K562 (cell line): Measurements from ENCODE around the gene ENOX2. TPM values are rescaled to one million over a fixed set of nuclear protein-coding genes. Genes with fewer than 3 reads are reported as not detected.

Source experiments
- ATAC-seq: fragments of 200-7000 bp; cut with Tn5 transposase; 3 replicates; pipeline ENCODE4 v1.9.1; 2020; ENCODE audit warnings: moderate library complexity
- BruUV-seq: library from RNA; stranded (reverse); fragments of 400-500 nt; replicated peaks from 2 replicates; lab custom pipeline; 2021; lab: Mats Ljungman, UMichigan
- CTCF ChIA-PET: fragments of 300-600 bp; formaldehyde crosslinking; extraction: SDS; loops from one replicate; lab custom pipeline; 2021; ENCODE audit warnings: low intra/inter-chr PET ratio; lab: Yijun Ruan, JAX
- POLR2A ChIA-PET: fragments of 300-600, 350-650 bp; sonication (Branson Sonifier 250); formaldehyde crosslinking; extraction: SDS; loops from one replicate; lab custom pipeline; 2021; ENCODE audit warnings: antibody characterized with exemption, inconsistent platforms; lab: Yijun Ruan, JAX
- DNase-seq, 4 experiments: peaks; one replicate each; pipeline versions ENCODE4 v3.0.0 to v3.0.0-alpha.2; 2011 to 2018; ENCODE audit warnings: low spot score in 3 of 4, mixed read lengths in 3 of 4; ENCODE audit errors: extremely low read depth in 1 of 4
- FAIRE-seq: peaks from 2 replicates; lab custom pipeline; 2011; peaks lifted over from hg19 to GRCh38; lab: Jason Lieb, UNC
- H2AFZ ChIP-seq: 2 replicates; pipeline ENCODE4 v1.6.0; 2011; ENCODE audit warnings: low read depth, low read length, control low read depth, inconsistent platforms
- H3K27ac ChIP-seq: fragments of 200-600 bp; 3 replicates; pipeline ENCODE4 v1.8.0; 2011; ENCODE audit warnings: low read depth, mild to moderate bottlenecking, control low read depth, inconsistent platforms, low read length, moderate library complexity, mixed read lengths; ENCODE audit errors: extremely low read depth
- H3K27me3 ChIP-seq, 2 experiments: fragments of 300-600 bp in 1 of 2; 2 replicates in 1 of 2; 3 replicates in 1 of 2; pipeline versions ENCODE4 v1.6.0 to v1.8.0; 2011; ENCODE audit warnings: inconsistent platforms in 2 of 2, low read length in 2 of 2, mild to moderate bottlenecking in 1 of 2, mixed read lengths in 1 of 2, moderate library complexity in 1 of 2; ENCODE audit not compliant: control insufficient read depth in 2 of 2, insufficient read depth in 2 of 2
- H3K36me3 ChIP-seq: fragments of 300-600 bp; 3 replicates; pipeline ENCODE4 v1.8.0; 2011; ENCODE audit warnings: mild to moderate bottlenecking, low read length, inconsistent platforms; ENCODE audit not compliant: control insufficient read depth, insufficient read depth
- H3K4me1 ChIP-seq, 2 experiments: fragments of 200-600 bp in 1 of 2; replicated peaks in 1 of 2; 2 replicates in 1 of 2; 3 replicates in 1 of 2; pipeline versions ENCODE4 v1.5.1 to v1.8.0; 2011; ENCODE audit warnings: inconsistent platforms in 2 of 2, low read length in 2 of 2, mild to moderate bottlenecking in 1 of 2, mixed read lengths in 1 of 2, moderate library complexity in 1 of 2; ENCODE audit not compliant: control insufficient read depth in 2 of 2, insufficient read depth in 2 of 2
- H3K4me2 ChIP-seq: 2 replicates; pipeline ENCODE4 v1.6.1; 2011; ENCODE audit warnings: low read length, control low read depth, inconsistent platforms, mixed read lengths; ENCODE audit not compliant: insufficient read depth
- H3K4me3 ChIP-seq: fragments of 200-600 bp; sonication (generic), shearing (Covaris generic); 2 replicates; pipeline ENCODE4 v1.5.1; 2016; ENCODE audit warnings: control low read depth, inconsistent platforms
- H3K79me2 ChIP-seq: fragments of 200-600 bp; 3 replicates; pipeline ENCODE4 v1.8.0; 2011; ENCODE audit warnings: low read length, inconsistent platforms; ENCODE audit not compliant: control insufficient read depth, insufficient read depth
- H3K9ac ChIP-seq, 2 experiments: 2 replicates each; pipeline versions ENCODE4 v1.6.0 to v1.6.1; 2011; ENCODE audit warnings: low read depth in 2 of 2, low read length in 2 of 2, control low read depth in 1 of 2, inconsistent platforms in 1 of 2, mild to moderate bottlenecking in 1 of 2, mixed read lengths in 1 of 2; ENCODE audit not compliant: insufficient read depth in 1 of 2
- H3K9me1 ChIP-seq: one replicate; pipeline ENCODE4 v1.6.0; 2011; ENCODE audit warnings: inconsistent platforms, mild to moderate bottlenecking, low read length, moderate library complexity; ENCODE audit not compliant: control insufficient read depth, insufficient read depth
- H3K9me3 ChIP-seq: replicated peaks from 2 replicates; pipeline ENCODE4 v1.5.1; 2011; ENCODE audit warnings: low read depth, low read length, inconsistent platforms; ENCODE audit not compliant: control insufficient read depth, insufficient read depth
- H4K20me1 ChIP-seq: replicated peaks from 2 replicates; pipeline ENCODE4 v1.6.1; 2011; ENCODE audit warnings: low read length, inconsistent platforms, mixed read lengths; ENCODE audit not compliant: control insufficient read depth, insufficient read depth
- HIVEP1 ChIP-seq: fragments of 250-450 bp; sonication (Bioruptor Pico); IDR thresholded peaks from 2 replicates; pipeline ENCODE4 v1.4.0; 2020; ENCODE audit warnings: mild to moderate bottlenecking
- POU5F1 ChIP-seq: fragments of 150-350 bp; IDR thresholded peaks from 2 replicates; pipeline ENCODE4 v1.6.1; 2014; ENCODE audit warnings: borderline replicate concordance, low read length, low read depth, mild to moderate bottlenecking; ENCODE audit not compliant: partially characterized antibody
- SIN3B ChIP-seq: fragments of 450-650 bp; IDR thresholded peaks from 2 replicates; pipeline ENCODE4 v1.6.1; 2017; ENCODE audit warnings: low read depth, mild to moderate bottlenecking, moderate library complexity
- TEAD2 ChIP-seq: fragments of 450-650 bp; IDR thresholded peaks from 2 replicates; pipeline ENCODE4 v1.6.1; 2016; ENCODE audit warnings: missing genetic modification characterization, control low read depth, missing compliant biosample characterization
- ZBTB7A ChIP-seq: IDR thresholded peaks from 2 replicates; pipeline ENCODE4 v1.6.1; 2011; ENCODE audit warnings: low read depth, mild to moderate bottlenecking, low read length, moderate library complexity, borderline replicate concordance; ENCODE audit not compliant: control insufficient read depth
- WGBS: fragments of 100-300 bp; shearing (Covaris generic); methylation state at CpG from one replicate; pipeline ENCODE4 v1.1.6; 2016; ENCODE audit warnings: low coverage, mixed read lengths; ENCODE audit not compliant: insufficient coverage; ENCODE audit errors: missing lambda C conversion rate; 5-methylcytosine and 5-hydroxymethylcytosine counted together
- in situ Hi-C: fragments of 300-500 bp; cut with MboI; formaldehyde crosslinking; loops from 4 replicates; pipeline ENCODE4 v1.15.0; 2018; ENCODE audit warnings: inconsistent platforms, mixed read lengths
- intact Hi-C: fragments of 100-400 bp; cut with micrococcal nuclease; formaldehyde crosslinking; loops from 2 replicates; pipeline ENCODE4 v1.14.2; 2022
- polyA plus RNA-seq, 8 experiments: library from polyadenylated mRNA; depleted of rRNA in 4 of 8; stranded (reverse) in 5 of 8; unstranded in 3 of 8; fragments of >200 nt; fragmentation: Nextera tagmentation in 2 of 8; fragmentation: Illumina TruSeq in 1 of 8; extraction: Ambion mirVana in 2 of 8; extraction: Trizol in 1 of 8; gene quantifications; 2 replicates each; pipeline versions ENCODE4 v1.2.1 to v1.2.3, GENCODE V29; 2011 to 2014; ENCODE audit warnings: inconsistent platforms in 1 of 8, missing spikeins in 1 of 8
- total RNA-seq, 7 experiments: library from RNA; depleted of rRNA in 6 of 7; stranded (reverse); fragments of >200 nt in 6 of 7; fragmentation: Illumina TruSeq in 2 of 7; extraction: Trizol in 2 of 7; gene quantifications; 2 replicates each; pipeline versions ENCODE4 v1.2.1 to v1.2.3, GENCODE V29; 2011 to 2021; ENCODE audit warnings: low replicate concordance in 1 of 7

The ENOX2 gene
- total and polyA plus RNA-seq, 9 of the 15 experiments (the other 6 are each of a cell fraction or from before 2014, with no cell fraction given): 6.1 to 24.0 (median 13.8) TPM

- Histone ChIP-seq H2AFZ (no peak overlapping the region), H3K9ac (no peak overlapping the region), H3K79me2 (no peaks in the 10 kb centered on the region), H3K36me3 (no peaks in the 10 kb centered on the region), H3K27me3 (no peaks in the 10 kb centered on the region), H3K4me1 (no peaks in the 10 kb centered on the region; a peak in 1 of 5 replicates), H3K27ac (no peak overlapping the region), H3K4me2 (no peak overlapping the region), H3K4me3 (no peak overlapping the region), H4K20me1 (0 out of 2 replicates have a peak, but pooled peaks cover 3% of the 10 kb centered on the region), H3K9me3 (no peaks in the 10 kb centered on the region), H3K9me1 (no peaks in the 10 kb centered on the region)
- in situ Hi-C loops: no loop called here
- BruUV-seq: no TSS peak
- ChIA-PET POLR2A (no interaction called here), CTCF (no interaction called here)
- ATAC-seq (no peak), DNase-seq (no peak), FAIRE-seq (no peak)
- intact Hi-C loops: no loop called here
- TF ChIP-seq TEAD2: no peak
- 74% methylated on average over 5 of the region's 5 CpGs for WGBS
These were observed 17.0 kb downstream of the ENOX2 start for GRCh38 chrX:130885996-130886395.

GRCh38 chrX:130885508-130885907 is 17.5 kb downstream of the ENOX2 start:
- H3K9me3 ChIP-seq: no peaks in the 10 kb centered on the region
- no peak overlapping the region for H3K27ac ChIP-seq
- in situ Hi-C loops (no loop called here), intact Hi-C loops (no loop called here)
- ChIA-PET CTCF (no interaction called here), POLR2A (no interaction called here)
- H3K4me1 ChIP-seq: no peaks in the 10 kb centered on the region; a peak in 1 of 5 replicates
- TF ChIP-seq HIVEP1 (CRISPR knock-in tag): no peak
- TF ChIP-seq ZBTB7A: no peak
- TF ChIP-seq POU5F1: no peak
- TF ChIP-seq SIN3B: no peak
- DNase-seq (no peak), ATAC-seq (no peak), FAIRE-seq (no peak)
- H3K79me2 ChIP-seq: no peaks in the 10 kb centered on the region
- WGBS: 51% methylated on average over 2 of the region's 2 CpGs
- H2AFZ ChIP-seq: no peak overlapping the region
- H3K9me1 ChIP-seq: no peaks in the 10 kb centered on the region
- no peaks in the 10 kb centered on the region for H3K36me3 ChIP-seq
- H4K20me1 ChIP-seq: 0 out of 2 replicates have a peak, but pooled peaks cover 3% of the 10 kb centered on the region
- no peak overlapping the region for H3K4me2 ChIP-seq
- no peak overlapping the region for H3K4me3 ChIP-seq
- BruUV-seq: no TSS peak
- H3K27me3 ChIP-seq: no peaks in the 10 kb centered on the region
- no peak overlapping the region for H3K9ac ChIP-seq
